ENCODE measurements around the gene ITGA3. TPM values are rescaled to one million over a fixed set of nuclear protein-coding genes. Genes with fewer than 3 reads are reported as not detected.

Gene ITGA3
- total RNA-seq, 1 experiment from 2014 or later: 1.6 TPM

DNA sequence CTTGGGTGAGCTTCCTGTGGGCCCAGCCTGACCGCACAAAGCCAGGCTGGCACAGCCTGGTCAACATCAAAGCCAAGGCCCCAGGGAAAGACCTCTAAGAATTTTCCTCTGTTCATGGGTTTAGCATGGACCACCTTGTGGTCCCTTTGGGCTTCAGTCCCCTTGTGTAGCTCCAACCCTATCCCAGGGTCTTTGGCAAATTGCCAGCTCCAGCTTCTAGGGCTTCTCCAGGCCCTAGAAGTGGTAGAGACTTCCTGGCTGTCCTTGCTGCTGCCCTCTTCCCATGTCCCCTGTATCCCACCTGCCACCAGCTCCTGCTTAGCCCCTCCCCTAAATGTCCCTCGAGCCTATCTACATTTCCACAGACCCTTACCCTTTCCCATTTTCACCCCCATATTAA, 9.7 kb upstream of the ITGA3 start:
- Histone ChIP-seq H2AFZ (ENCODE audit: low read length) (no peak overlapping the region), H3K27me3 (ENCODE audit: low read length) (no peaks in the 10 kb centered on the region), H3K4me2 (ENCODE audit: low read depth, low read length, poor library complexity, severe bottlenecking) (no peak overlapping the region), H3K9ac (ENCODE audit: low read length) (no peak overlapping the region), H3K27ac (ENCODE audit: low read length) (no peak overlapping the region), H3K9me2 (replicated peaks; ENCODE audit: insufficient read depth, low read length) (no peaks in the 10 kb centered on the region), H3K4me1 (ENCODE audit: low read length) (peaks cover 9% of the 10 kb centered on the region), H4K20me1 (ENCODE audit: insufficient read depth, low read depth, low read length) (no peaks in the 10 kb centered on the region), H3K4me3 (ENCODE audit: low read length) (no peak overlapping the region), H3K79me2 (ENCODE audit: low read length) (no peaks in the 10 kb centered on the region), H3K36me3 (ENCODE audit: insufficient read depth, low read length) (no peaks in the 10 kb centered on the region), H3K9me3 (ENCODE audit: low read length) (no peaks in the 10 kb centered on the region)
- no peak for DNase-seq

DNA sequence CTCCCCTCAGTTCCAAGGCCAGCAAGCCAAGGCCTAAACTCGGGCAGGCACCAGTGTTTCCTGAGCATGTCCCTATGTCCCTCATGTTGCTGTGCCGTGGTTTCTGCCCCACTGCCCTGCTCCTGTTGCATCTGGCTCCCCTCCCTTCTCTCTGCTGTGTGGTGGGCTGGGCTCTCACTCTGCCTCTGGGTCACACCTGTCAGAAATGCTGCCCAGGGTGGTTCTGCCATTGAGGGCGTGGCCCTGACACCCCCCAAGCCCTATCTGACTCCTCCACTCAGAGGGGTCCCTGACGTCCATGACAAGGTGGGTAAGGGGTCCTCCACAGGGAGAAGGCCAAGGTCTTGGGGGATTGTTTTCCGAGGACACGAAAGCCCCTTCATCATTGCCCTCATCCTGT, 9.2 kb upstream of the ITGA3 start:
- Histone ChIP-seq H3K36me3 (ENCODE audit: insufficient read depth, low read length) (no peaks in the 10 kb centered on the region), H3K27ac (ENCODE audit: low read length) (no peak overlapping the region), H3K9me2 (replicated peaks; ENCODE audit: insufficient read depth, low read length) (no peaks in the 10 kb centered on the region), H3K79me2 (ENCODE audit: low read length) (no peaks in the 10 kb centered on the region), H3K27me3 (ENCODE audit: low read length) (no peaks in the 10 kb centered on the region), H3K4me3 (ENCODE audit: low read length) (no peak overlapping the region), H3K9me3 (ENCODE audit: low read length) (no peaks in the 10 kb centered on the region), H3K9ac (ENCODE audit: low read length) (no peak overlapping the region), H3K4me2 (ENCODE audit: low read depth, low read length, poor library complexity, severe bottlenecking) (no peak overlapping the region), H4K20me1 (ENCODE audit: insufficient read depth, low read depth, low read length) (no peaks in the 10 kb centered on the region), H2AFZ (ENCODE audit: low read length) (no peak overlapping the region), H3K4me1 (ENCODE audit: low read length) (peaks cover 14% of the 10 kb centered on the region)
- DNase-seq: no peak

DNA sequence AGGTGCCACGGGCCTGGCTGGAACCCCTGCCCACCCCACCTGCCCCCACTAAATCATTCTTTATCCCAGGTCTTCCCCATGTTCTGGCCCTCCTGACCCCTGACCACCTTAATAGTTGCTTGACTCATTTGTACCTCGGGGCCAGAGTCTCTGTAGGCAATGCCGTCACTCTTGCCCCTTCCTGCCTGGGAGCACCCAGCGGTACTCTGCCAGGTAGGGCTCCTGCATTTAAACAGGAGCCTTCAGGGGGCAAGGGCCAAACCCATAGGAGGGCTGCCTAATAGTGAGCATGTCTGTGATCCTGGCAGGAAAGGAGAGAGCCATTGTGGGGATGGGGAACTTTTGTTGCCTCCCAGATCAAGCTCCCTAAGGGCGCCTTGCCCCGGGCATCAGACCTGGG, 8.8 kb upstream of the ITGA3 start:
- no peaks in the 10 kb centered on the region for H3K79me2 ChIP-seq (ENCODE audit: low read length)
- no peaks in the 10 kb centered on the region for H3K27me3 ChIP-seq (ENCODE audit: low read length)
- no peak overlapping the region for H2AFZ ChIP-seq (ENCODE audit: low read length)

DNA sequence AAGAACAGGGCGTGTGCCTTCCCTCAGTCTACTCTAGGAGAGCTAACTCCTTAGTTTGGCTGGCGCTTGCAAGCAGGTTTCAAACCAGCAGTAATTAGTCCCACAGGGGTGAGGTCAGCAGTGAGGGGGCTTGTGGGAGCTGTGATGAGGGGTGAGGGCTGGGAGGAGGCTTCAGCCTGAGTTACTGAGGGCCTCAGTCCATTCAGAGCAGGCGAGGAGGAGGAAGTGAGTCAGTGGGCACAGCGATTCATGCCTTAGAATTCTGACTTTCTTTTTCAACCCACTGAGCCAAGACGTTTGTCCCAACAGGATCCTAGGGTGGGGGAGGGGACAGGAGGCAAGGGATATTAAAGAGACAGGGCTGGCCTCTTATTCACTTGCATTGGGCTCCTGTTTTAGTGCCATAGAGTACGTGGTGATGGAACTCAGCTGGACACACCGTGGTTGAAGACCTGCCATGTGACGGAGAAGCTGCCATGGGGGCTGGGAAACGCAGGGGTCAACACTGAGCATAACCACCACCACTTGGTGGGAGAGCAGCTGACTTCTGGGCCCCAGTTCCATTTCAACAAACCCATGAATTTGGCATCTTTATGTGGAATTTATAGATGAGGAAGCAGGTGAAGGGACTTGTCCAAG, 8.3 kb upstream of the ITGA3 start:
- H3K9ac ChIP-seq (ENCODE audit: low read length): no peak overlapping the region
- no peak overlapping the region for H2AFZ ChIP-seq (ENCODE audit: low read length)

More for the DNA sequence above, 8.8 kb upstream of the ITGA3 start:
- Histone ChIP-seq H3K4me3 (ENCODE audit: low read length) (no peak overlapping the region), H3K36me3 (ENCODE audit: insufficient read depth, low read length) (no peaks in the 10 kb centered on the region), H3K9ac (ENCODE audit: low read length) (no peak overlapping the region), H3K9me3 (ENCODE audit: low read length) (no peaks in the 10 kb centered on the region), H3K9me2 (replicated peaks; ENCODE audit: insufficient read depth, low read length) (no peaks in the 10 kb centered on the region), H3K4me2 (ENCODE audit: low read depth, low read length, poor library complexity, severe bottlenecking) (no peak overlapping the region), H3K27ac (ENCODE audit: low read length) (no peak overlapping the region), H3K4me1 (ENCODE audit: low read length) (peaks cover 18% of the 10 kb centered on the region), H4K20me1 (ENCODE audit: insufficient read depth, low read depth, low read length) (no peaks in the 10 kb centered on the region)
- DNase-seq: no peak

DNA sequence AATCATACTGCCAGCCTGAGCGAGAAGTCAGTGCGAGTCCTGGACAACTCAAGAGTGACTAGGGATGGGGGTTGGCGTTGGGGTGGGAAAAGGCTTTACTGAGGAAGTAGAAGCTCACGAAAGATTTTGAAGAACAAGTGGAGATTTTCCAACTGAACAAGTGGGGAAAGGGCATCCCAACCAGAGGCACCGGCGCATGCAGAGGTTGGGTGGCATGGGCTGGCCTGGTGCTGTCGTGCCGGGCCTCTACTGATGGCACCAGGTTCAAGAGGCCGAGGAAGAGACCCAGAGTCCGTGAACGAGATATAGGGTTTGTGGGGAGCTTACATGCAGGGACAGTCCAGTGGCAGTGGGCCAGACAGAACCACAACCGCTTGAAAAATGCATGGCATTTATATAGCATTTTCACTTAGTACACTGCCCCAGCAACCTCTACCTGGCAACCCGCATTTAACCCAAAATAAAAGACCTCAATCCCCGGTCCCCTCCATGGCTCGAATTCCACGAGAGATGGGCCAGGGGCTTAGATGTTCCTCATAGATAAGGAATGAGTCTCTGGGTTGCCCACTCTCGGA, 7.7 kb upstream of the ITGA3 start:
- H3K4me2 ChIP-seq (ENCODE audit: low read depth, low read length, poor library complexity, severe bottlenecking): no peak overlapping the region
- no peak overlapping the region for H3K4me3 ChIP-seq (ENCODE audit: low read length)
- no peaks in the 10 kb centered on the region for H4K20me1 ChIP-seq (ENCODE audit: insufficient read depth, low read depth, low read length)
- no peaks in the 10 kb centered on the region for H3K9me2 ChIP-seq (replicated peaks; ENCODE audit: insufficient read depth, low read length)
- no peak for DNase-seq
- no peaks in the 10 kb centered on the region for H3K9me3 ChIP-seq (ENCODE audit: low read length)
- no peak overlapping the region for H3K9ac ChIP-seq (ENCODE audit: low read length)
- no peaks in the 10 kb centered on the region for H3K36me3 ChIP-seq (ENCODE audit: insufficient read depth, low read length)
- no peaks in the 10 kb centered on the region for H3K27me3 ChIP-seq (ENCODE audit: low read length)
- no peaks in the 10 kb centered on the region for H3K79me2 ChIP-seq (ENCODE audit: low read length)
- no peak overlapping the region for H3K27ac ChIP-seq (ENCODE audit: low read length)
- no peak overlapping the region for H2AFZ ChIP-seq (ENCODE audit: low read length)
- peaks cover 26% of the 10 kb centered on the region for H3K4me1 ChIP-seq (ENCODE audit: low read length)

More for the DNA sequence above, 8.3 kb upstream of the ITGA3 start:
- no peak overlapping the region for H3K4me3 ChIP-seq (ENCODE audit: low read length)
- H4K20me1 ChIP-seq (ENCODE audit: insufficient read depth, low read depth, low read length): no peaks in the 10 kb centered on the region
- H3K27me3 ChIP-seq (ENCODE audit: low read length): no peaks in the 10 kb centered on the region
- no peaks in the 10 kb centered on the region for H3K9me3 ChIP-seq (ENCODE audit: low read length)
- peaks cover 23% of the 10 kb centered on the region for H3K4me1 ChIP-seq (ENCODE audit: low read length)
- H3K27ac ChIP-seq (ENCODE audit: low read length): no peak overlapping the region
- no peaks in the 10 kb centered on the region for H3K79me2 ChIP-seq (ENCODE audit: low read length)
- no peaks in the 10 kb centered on the region for H3K36me3 ChIP-seq (ENCODE audit: insufficient read depth, low read length)
- H3K4me2 ChIP-seq (ENCODE audit: low read depth, low read length, poor library complexity, severe bottlenecking): no peak overlapping the region
- no peaks in the 10 kb centered on the region for H3K9me2 ChIP-seq (replicated peaks; ENCODE audit: insufficient read depth, low read length)
- DNase-seq: no peak

DNA sequence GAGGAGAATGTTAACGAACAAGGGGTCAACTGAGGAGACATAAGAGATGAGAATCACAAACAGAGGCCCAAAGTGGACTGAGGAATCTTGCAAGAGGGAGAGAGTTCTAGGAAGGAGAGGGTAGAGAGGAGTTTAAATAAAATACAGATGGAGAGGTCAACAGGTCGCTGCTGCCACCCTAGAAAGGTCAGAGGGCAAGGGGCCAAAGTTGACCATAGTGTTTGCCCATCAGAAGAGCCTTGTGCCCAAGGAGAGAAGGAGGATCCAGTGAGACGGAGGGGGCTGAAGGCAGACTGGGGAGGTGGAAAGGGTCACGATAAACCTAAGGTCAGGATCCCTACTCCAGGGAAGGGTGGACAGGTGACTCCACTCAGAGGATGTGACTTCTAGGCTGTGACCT, 6.9 kb upstream of the ITGA3 start:
- Histone ChIP-seq H3K27me3 (ENCODE audit: low read length) (no peaks in the 10 kb centered on the region), H3K9me3 (ENCODE audit: low read length) (no peaks in the 10 kb centered on the region), H3K79me2 (ENCODE audit: low read length) (no peaks in the 10 kb centered on the region), H2AFZ (ENCODE audit: low read length) (no peak overlapping the region), H3K4me3 (ENCODE audit: low read length) (no peak overlapping the region), H3K9ac (ENCODE audit: low read length) (no peak overlapping the region), H3K27ac (ENCODE audit: low read length) (no peak overlapping the region), H3K9me2 (replicated peaks; ENCODE audit: insufficient read depth, low read length) (no peaks in the 10 kb centered on the region), H3K4me1 (ENCODE audit: low read length) (peaks cover 26% of the 10 kb centered on the region), H3K36me3 (ENCODE audit: insufficient read depth, low read length) (no peaks in the 10 kb centered on the region), H3K4me2 (ENCODE audit: low read depth, low read length, poor library complexity, severe bottlenecking) (no peak overlapping the region), H4K20me1 (ENCODE audit: insufficient read depth, low read depth, low read length) (no peaks in the 10 kb centered on the region)
- DNase-seq: no peak

DNA sequence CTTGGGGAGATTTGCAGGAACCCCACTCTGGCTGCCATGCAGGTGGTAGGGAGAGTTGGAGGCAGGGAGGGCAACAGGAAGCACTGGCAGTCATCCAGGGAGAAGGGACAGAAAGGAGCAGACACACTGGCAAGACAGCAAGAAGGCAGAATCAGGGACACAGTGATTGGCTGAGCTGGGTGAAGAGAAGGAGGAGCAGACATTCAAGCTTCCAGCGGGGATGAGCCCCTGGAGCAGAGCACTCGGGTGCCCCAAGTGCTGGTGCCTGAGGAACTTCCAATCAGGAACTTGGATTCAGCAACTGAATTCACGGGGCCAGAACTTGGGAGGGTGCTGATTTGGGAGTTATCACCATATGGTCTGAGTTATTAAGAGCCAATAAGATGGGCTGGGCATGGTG, 6.3 kb upstream of the ITGA3 start:
- Histone ChIP-seq H3K4me2 (ENCODE audit: low read depth, low read length, poor library complexity, severe bottlenecking) (no peak overlapping the region), H2AFZ (ENCODE audit: low read length) (no peak overlapping the region), H3K9ac (ENCODE audit: low read length) (no peak overlapping the region), H3K9me2 (replicated peaks; ENCODE audit: insufficient read depth, low read length) (no peaks in the 10 kb centered on the region), H3K27ac (ENCODE audit: low read length) (no peak overlapping the region), H3K79me2 (ENCODE audit: low read length) (no peaks in the 10 kb centered on the region), H4K20me1 (ENCODE audit: insufficient read depth, low read depth, low read length) (no peaks in the 10 kb centered on the region), H3K27me3 (ENCODE audit: low read length) (no peaks in the 10 kb centered on the region), H3K9me3 (ENCODE audit: low read length) (no peaks in the 10 kb centered on the region), H3K4me3 (ENCODE audit: low read length) (no peak overlapping the region), H3K4me1 (ENCODE audit: low read length) (peaks cover 26% of the 10 kb centered on the region), H3K36me3 (ENCODE audit: insufficient read depth, low read length) (no peaks in the 10 kb centered on the region)
- no peak for DNase-seq

DNA sequence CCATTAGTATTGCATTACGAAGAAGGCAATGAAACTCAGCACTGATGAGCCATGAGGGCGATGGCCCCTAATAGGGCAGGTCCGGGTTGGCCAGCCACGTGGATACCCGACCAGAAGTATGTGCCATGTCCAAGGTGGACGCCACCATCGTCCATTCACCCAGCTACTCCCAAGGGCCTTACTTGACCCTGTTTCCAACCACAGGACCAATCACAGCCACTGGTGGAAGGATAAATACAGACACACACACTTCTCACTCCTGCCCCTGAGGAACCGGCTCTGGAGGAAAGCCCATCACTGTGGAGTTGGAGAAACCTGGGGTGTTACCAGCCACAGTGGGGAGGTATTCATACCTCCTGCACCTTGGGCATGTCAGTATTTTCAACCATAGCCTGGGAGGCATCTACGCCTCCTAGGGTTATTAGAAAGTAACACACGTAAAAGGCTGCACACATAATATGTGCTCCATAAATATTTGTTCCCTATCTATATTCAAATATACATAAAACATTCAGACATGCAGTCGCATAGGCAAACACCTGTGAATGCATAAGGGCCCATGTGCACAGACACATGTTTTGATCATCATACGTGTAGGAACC, 5.4 kb upstream of the ITGA3 start:
- H3K79me2 ChIP-seq (ENCODE audit: low read length): no peaks in the 10 kb centered on the region
- H3K4me3 ChIP-seq (ENCODE audit: low read length): no peak overlapping the region
- H2AFZ ChIP-seq (ENCODE audit: low read length): peak overlapping the region; percentile 67
- H3K9me2 ChIP-seq (replicated peaks; ENCODE audit: insufficient read depth, low read length): no peaks in the 10 kb centered on the region
- no peak overlapping the region for H3K4me2 ChIP-seq (ENCODE audit: low read depth, low read length, poor library complexity, severe bottlenecking)
- peaks cover 29% of the 10 kb centered on the region for H3K4me1 ChIP-seq (ENCODE audit: low read length)
- H3K9ac ChIP-seq (ENCODE audit: low read length): no peak overlapping the region
- no peaks in the 10 kb centered on the region for H3K27me3 ChIP-seq (ENCODE audit: low read length)
- H4K20me1 ChIP-seq (ENCODE audit: insufficient read depth, low read depth, low read length): no peaks in the 10 kb centered on the region
- H3K36me3 ChIP-seq (ENCODE audit: insufficient read depth, low read length): no peaks in the 10 kb centered on the region
- no peak overlapping the region for H3K27ac ChIP-seq (ENCODE audit: low read length)
- no peak for DNase-seq
- no peaks in the 10 kb centered on the region for H3K9me3 ChIP-seq (ENCODE audit: low read length)
